Loucy (cell line): ENCODE results near the gene HIBCH.

Experiments
- EZH2phosphoT487 ChIP-seq: fragments of 200-600 bp; IDR thresholded peaks from 2 replicates; pipeline ENCODE4 v1.6.1; 2018; ENCODE audit warnings: antibody characterized with exemption, mild to moderate bottlenecking, moderate library complexity, borderline replicate concordance
- TF ChIP-seq, protein P1 (sequence below): fragments of 200-600 bp; sonication (generic); conservative IDR thresholded peaks from 2 replicates; pipeline ENCODE4 v1.5.1; 2014; ENCODE audit warnings: mild to moderate bottlenecking, antibody characterized with exemption, low read length

DNA sequence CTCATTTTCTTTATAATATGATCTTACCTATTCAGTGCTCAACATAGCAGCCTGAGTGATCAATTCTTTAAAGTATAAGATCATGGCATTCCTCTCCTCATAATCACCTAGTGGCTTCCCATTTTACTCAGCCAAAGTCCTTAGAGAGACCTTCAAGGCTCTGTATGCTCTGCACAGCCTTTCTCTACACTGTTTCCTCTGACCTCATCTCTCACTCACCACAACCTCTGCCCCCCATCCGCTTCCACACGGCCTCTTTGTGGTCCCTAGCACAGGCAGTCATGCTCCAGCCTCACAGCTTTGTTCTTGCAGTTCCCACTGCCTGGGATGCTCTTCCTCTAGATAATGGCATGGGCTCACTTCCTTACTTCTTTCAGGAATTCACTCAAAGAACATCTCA is 109.2 kb downstream of the HIBCH start:
- TF ChIP-seq, protein P1, sequence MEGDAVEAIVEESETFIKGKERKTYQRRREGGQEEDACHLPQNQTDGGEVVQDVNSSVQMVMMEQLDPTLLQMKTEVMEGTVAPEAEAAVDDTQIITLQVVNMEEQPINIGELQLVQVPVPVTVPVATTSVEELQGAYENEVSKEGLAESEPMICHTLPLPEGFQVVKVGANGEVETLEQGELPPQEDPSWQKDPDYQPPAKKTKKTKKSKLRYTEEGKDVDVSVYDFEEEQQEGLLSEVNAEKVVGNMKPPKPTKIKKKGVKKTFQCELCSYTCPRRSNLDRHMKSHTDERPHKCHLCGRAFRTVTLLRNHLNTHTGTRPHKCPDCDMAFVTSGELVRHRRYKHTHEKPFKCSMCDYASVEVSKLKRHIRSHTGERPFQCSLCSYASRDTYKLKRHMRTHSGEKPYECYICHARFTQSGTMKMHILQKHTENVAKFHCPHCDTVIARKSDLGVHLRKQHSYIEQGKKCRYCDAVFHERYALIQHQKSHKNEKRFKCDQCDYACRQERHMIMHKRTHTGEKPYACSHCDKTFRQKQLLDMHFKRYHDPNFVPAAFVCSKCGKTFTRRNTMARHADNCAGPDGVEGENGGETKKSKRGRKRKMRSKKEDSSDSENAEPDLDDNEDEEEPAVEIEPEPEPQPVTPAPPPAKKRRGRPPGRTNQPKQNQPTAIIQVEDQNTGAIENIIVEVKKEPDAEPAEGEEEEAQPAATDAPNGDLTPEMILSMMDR = no peak
- TF ChIP-seq EZH2phosphoT487 = no peak
